ENCODE measurements around the gene SLC50A1. TPM values are rescaled to one million over a fixed set of nuclear protein-coding genes. Genes with fewer than 3 reads are reported as not detected.
A peak's percentile ranks its signal among the peaks of the same experiment; 100 is the strongest.

SLC50A1 gene
- polyA plus RNA-seq, 1 donor (not counting 4 experiments of a cell fraction or from before 2014, with no cell fraction given) = 54.5 TPM

- Histone ChIP-seq H3K36me3 (ENCODE audit: control insufficient read depth in 2 of 2, extremely low read depth in 1 of 2, insufficient read depth in 2 of 2, low read length in 2 of 2) (peaks cover 22 to 34% of the 10 kb centered on the region in 2 experiments), H3K4me2 (ENCODE audit: control insufficient read depth, extremely low read depth, insufficient read depth, low read depth, low read length) (peak overlapping the region; percentile 98), H3K9me3 (ENCODE audit: control insufficient read depth, low read depth, low read length) (no peaks in the 10 kb centered on the region), H3K9me1 (ENCODE audit: control insufficient read depth, extremely low read depth, insufficient read depth, low read length) (peaks cover 5% of the 10 kb centered on the region), H3K4me3 (ENCODE audit: control insufficient read depth in 2 of 3, extremely low read depth in 1 of 3, insufficient read depth in 2 of 3, low read depth in 1 of 3, low read length in 3 of 3) (no peak overlapping the region), H3K27ac (ENCODE audit: control insufficient read depth, insufficient read depth, low read length) (peak overlapping the region; percentile 99), H3K79me2 (ENCODE audit: control insufficient read depth, insufficient read depth, low read length) (peaks cover 38% of the 10 kb centered on the region), H2AFZ (ENCODE audit: control insufficient read depth, low read length) (no peak overlapping the region), H3K9ac (ENCODE audit: control insufficient read depth, extremely low read depth, insufficient read depth, low read length) (peak overlapping the region; percentile 96), H4K20me1 (ENCODE audit: control insufficient read depth, extremely low read depth, insufficient read depth, low read length) (no peaks in the 10 kb centered on the region), H3K4me1 (ENCODE audit: control insufficient read depth, extremely low read depth, insufficient read depth, low read length) (peaks cover 52% of the 10 kb centered on the region), H3K27me3 (ENCODE audit: control insufficient read depth, extremely low read depth, insufficient read depth, low read length) (no peaks in the 10 kb centered on the region)
- DNase-seq (ENCODE audit: low read depth, low spot score) (no peak), FAIRE-seq (no peak)
- dilution Hi-C loops (cut with MboI; ENCODE audit: extremely low pct_ligation_motif_present, low sequenced_read_pairs) = no loop called here
- TF ChIP-seq EZH2 (IDR thresholded peaks at IDR 0.05; ENCODE audit: low read length) (no peak), CTCF (optimal IDR thresholded peaks at IDR 0.05 in 1 of 3, IDR thresholded peaks at IDR 0.05 in 1 of 3, conservative IDR thresholded peaks at IDR 0.05 in 1 of 3; ENCODE audit: extremely low read depth in 1 of 3, insufficient read depth in 2 of 3, low read length in 3 of 3) (no peak)
Observed at GRCh38 chr1:155131285-155131684, 4.4 kb upstream of the SLC50A1 start.

GRCh38 chr1:155131856-155132255 lies 3.8 kb upstream of the SLC50A1 start:
- peak overlapping the region; percentile 98 for H3K4me2 ChIP-seq (ENCODE audit: control insufficient read depth, extremely low read depth, insufficient read depth, low read depth, low read length)
- H3K4me3 ChIP-seq (ENCODE audit: control insufficient read depth in 2 of 3, extremely low read depth in 1 of 3, insufficient read depth in 2 of 3, low read depth in 1 of 3, low read length in 3 of 3) = no peak overlapping the region
- no peaks in the 10 kb centered on the region for H3K9me3 ChIP-seq (ENCODE audit: control insufficient read depth, low read depth, low read length)
- peaks cover 22 to 34% of the 10 kb centered on the region in 2 experiments for H3K36me3 ChIP-seq (ENCODE audit: control insufficient read depth in 2 of 2, extremely low read depth in 1 of 2, insufficient read depth in 2 of 2, low read length in 2 of 2)
- H3K27ac ChIP-seq (ENCODE audit: control insufficient read depth, insufficient read depth, low read length) = no peak overlapping the region
- H3K9ac ChIP-seq (ENCODE audit: control insufficient read depth, extremely low read depth, insufficient read depth, low read length) = peak overlapping the region; percentile 96
- DNase-seq (ENCODE audit: low read depth, low spot score) (no peak), FAIRE-seq (no peak)
- H3K79me2 ChIP-seq (ENCODE audit: control insufficient read depth, insufficient read depth, low read length) = peaks cover 41% of the 10 kb centered on the region
- peaks cover 49% of the 10 kb centered on the region for H3K4me1 ChIP-seq (ENCODE audit: control insufficient read depth, extremely low read depth, insufficient read depth, low read length)
- dilution Hi-C loops (cut with MboI; ENCODE audit: extremely low pct_ligation_motif_present, low sequenced_read_pairs) = no loop called here
- peaks cover 5% of the 10 kb centered on the region for H3K9me1 ChIP-seq (ENCODE audit: control insufficient read depth, extremely low read depth, insufficient read depth, low read length)
- no peaks in the 10 kb centered on the region for H4K20me1 ChIP-seq (ENCODE audit: control insufficient read depth, extremely low read depth, insufficient read depth, low read length)
- no peak overlapping the region for H2AFZ ChIP-seq (ENCODE audit: control insufficient read depth, low read length)
- TF ChIP-seq CTCF (optimal IDR thresholded peaks at IDR 0.05 in 1 of 3, IDR thresholded peaks at IDR 0.05 in 1 of 3, conservative IDR thresholded peaks at IDR 0.05 in 1 of 3; ENCODE audit: extremely low read depth in 1 of 3, insufficient read depth in 2 of 3, low read length in 3 of 3) = no peak
- no peak for TF ChIP-seq EZH2 (IDR thresholded peaks at IDR 0.05; ENCODE audit: low read length)
- H3K27me3 ChIP-seq (ENCODE audit: control insufficient read depth, extremely low read depth, insufficient read depth, low read length) = no peaks in the 10 kb centered on the region
